HG03064 (cell line): ENCODE measurements around the gene NR6A1.

ENCODE experiments used
- ATAC-seq: cut with Tn5 transposase; IDR thresholded peaks from one replicate; pipeline ENCODE4 v1.9.1; 2021; ENCODE audit warnings: low read depth; ENCODE audit not compliant: unreplicated experiment

The NR6A1 gene

GRCh38 chr9:124771021-124771866, at the start of gene NR6A1:
Gene NR6A1 (minus strand): TSS chr9:124771311.
- peak; percentile 79 for ATAC-seq

GRCh38 chr9:124818431-124819281, 47.5 kb upstream of the NR6A1 start:
- ATAC-seq = no peak

GRCh38 chr9:124815601-124816000, 44.5 kb upstream of the NR6A1 start:
- ATAC-seq = no peak

GRCh38 chr9:124814164-124814535, 43.0 kb upstream of the NR6A1 start:
- ATAC-seq = no peak

- no peak for ATAC-seq
These were observed 42.5 kb upstream of the NR6A1 start for GRCh38 chr9:124813501-124814163.

GRCh38 chr9:124813041-124813440, 41.9 kb upstream of the NR6A1 start:
- no peak for ATAC-seq

- ATAC-seq = no peak
These were observed 41.3 kb upstream of the NR6A1 start for GRCh38 chr9:124812441-124812876.

GRCh38 chr9:124810663-124811355, 39.7 kb upstream of the NR6A1 start:
- no peak for ATAC-seq

GRCh38 chr9:124809741-124810500, 38.8 kb upstream of the NR6A1 start:
- no peak for ATAC-seq

- no peak for ATAC-seq
These were observed 38.1 kb upstream of the NR6A1 start for GRCh38 chr9:124809211-124809610.

- no peak for ATAC-seq
These were observed 37.3 kb upstream of the NR6A1 start for GRCh38 chr9:124808246-124808956.

- no peak for ATAC-seq
These were observed 34.1 kb upstream of the NR6A1 start for GRCh38 chr9:124805186-124805585.

- ATAC-seq = no peak
These were observed 32.8 kb upstream of the NR6A1 start for GRCh38 chr9:124803911-124804310.

GRCh38 chr9:124802426-124802825, 31.3 kb upstream of the NR6A1 start:
- no peak for ATAC-seq

GRCh38 chr9:124801356-124801755, 30.2 kb upstream of the NR6A1 start:
- no peak for ATAC-seq

GRCh38 chr9:124800306-124801259, 29.5 kb upstream of the NR6A1 start:
- no peak for ATAC-seq

GRCh38 chr9:124799274-124800006, 28.3 kb upstream of the NR6A1 start:
- no peak for ATAC-seq
